Fibroblast of villous mesenchyme (primary cell): ENCODE measurements around the gene LRCH1. TPM values are rescaled to one million over a fixed set of nuclear protein-coding genes. Genes with fewer than 3 reads are reported as not detected.

Experiments
- DNase-seq: peaks from one replicate; pipeline ENCODE4 v3.0.0-alpha.2; 2010; ENCODE audit warnings: low read depth
- H3K4me3 ChIP-seq: 2 replicates; pipeline ENCODE4 v1.5.1; 2011; ENCODE audit warnings: low read depth, mild to moderate bottlenecking, low read length
- total RNA-seq: library from RNA; depleted of rRNA; stranded (reverse); fragments of >200 nt; gene quantifications from 2 replicates; pipeline ENCODE4 v1.2.3, GENCODE V29; 2012
- TF ChIP-seq, protein P1 (sequence below): IDR thresholded peaks from 2 replicates; pipeline ENCODE4 v1.5.1; 2012; ENCODE audit warnings: low read depth, mild to moderate bottlenecking, low read length; ENCODE audit not compliant: insufficient read depth

Gene LRCH1
- total RNA-seq, 1 donor = 9.1 TPM

DNA sequence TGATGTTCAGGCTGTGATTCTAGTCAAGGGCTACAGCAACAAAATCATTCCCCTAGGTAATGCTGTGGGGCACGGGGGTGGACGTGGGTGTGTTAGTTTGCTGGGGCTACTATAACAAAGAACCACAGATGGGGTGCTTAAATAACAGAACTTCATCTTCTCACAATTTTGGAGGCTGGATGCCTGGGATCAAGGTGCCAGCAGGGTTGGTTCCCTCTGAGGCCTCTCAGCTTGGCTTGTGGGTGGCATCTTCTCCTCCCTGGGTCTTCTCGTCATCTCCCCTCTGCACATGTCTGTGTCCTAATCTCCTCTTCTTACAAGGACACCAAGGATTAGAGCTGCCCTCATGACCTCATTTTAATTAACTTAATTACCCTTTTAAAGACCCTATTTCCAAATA, 129.0 kb downstream of the LRCH1 start:
- TF ChIP-seq, protein P1, sequence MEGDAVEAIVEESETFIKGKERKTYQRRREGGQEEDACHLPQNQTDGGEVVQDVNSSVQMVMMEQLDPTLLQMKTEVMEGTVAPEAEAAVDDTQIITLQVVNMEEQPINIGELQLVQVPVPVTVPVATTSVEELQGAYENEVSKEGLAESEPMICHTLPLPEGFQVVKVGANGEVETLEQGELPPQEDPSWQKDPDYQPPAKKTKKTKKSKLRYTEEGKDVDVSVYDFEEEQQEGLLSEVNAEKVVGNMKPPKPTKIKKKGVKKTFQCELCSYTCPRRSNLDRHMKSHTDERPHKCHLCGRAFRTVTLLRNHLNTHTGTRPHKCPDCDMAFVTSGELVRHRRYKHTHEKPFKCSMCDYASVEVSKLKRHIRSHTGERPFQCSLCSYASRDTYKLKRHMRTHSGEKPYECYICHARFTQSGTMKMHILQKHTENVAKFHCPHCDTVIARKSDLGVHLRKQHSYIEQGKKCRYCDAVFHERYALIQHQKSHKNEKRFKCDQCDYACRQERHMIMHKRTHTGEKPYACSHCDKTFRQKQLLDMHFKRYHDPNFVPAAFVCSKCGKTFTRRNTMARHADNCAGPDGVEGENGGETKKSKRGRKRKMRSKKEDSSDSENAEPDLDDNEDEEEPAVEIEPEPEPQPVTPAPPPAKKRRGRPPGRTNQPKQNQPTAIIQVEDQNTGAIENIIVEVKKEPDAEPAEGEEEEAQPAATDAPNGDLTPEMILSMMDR = no peak
- H3K4me3 ChIP-seq = no peak overlapping the region
- no peak for DNase-seq

DNA sequence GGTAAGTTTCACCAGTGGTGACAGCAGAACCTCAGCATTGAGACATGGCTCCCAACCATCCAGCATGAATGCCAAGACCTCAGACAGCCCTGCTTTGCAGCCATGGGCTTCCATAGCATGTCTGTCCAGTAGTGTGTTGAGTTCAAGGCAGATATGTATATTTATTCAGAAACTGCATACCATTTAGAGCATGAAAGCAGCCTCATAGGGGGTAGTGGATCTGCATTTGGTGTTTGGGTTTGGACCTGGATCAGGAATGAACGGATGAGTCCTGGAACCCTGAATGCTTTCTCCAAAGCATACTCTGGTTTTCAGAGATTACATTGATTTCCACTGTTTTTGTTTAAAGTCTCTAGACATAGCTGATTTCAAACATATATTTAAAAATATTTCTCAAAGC, 129.7 kb downstream of the LRCH1 start:
- no peak overlapping the region for H3K4me3 ChIP-seq
- DNase-seq = no peak
- TF ChIP-seq, protein P1 = no peak

DNA sequence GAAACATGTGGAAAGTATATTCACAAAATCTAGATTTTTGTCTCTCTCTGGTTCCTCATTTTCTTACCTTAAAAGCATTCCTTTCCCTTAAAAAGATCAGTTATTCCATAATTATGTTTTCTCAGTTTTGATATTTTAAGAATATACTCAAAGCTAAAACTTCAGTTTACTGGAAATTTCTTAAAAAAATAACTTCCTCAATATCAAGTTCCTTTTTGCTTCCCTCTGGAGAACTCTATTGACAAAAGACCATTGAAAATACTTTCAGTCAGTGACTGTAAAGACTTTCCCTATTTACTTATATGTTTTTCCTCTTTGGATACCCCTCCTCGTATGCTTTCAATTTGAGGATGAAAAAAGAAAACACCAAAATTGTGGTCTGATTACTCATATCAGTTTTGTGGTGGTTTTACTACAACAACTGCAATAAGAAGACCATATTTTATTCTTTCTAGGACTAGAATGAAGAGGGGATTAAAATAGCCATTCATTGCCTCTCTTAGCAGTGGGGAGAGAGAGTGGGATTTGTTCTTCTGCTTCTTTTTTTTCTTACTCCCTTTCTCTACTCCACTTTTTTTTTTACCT, 130.8 kb downstream of the LRCH1 start:
- peak; percentile 33 for DNase-seq
- TF ChIP-seq, protein P1 = no peak
- H3K4me3 ChIP-seq = no peak overlapping the region

DNA sequence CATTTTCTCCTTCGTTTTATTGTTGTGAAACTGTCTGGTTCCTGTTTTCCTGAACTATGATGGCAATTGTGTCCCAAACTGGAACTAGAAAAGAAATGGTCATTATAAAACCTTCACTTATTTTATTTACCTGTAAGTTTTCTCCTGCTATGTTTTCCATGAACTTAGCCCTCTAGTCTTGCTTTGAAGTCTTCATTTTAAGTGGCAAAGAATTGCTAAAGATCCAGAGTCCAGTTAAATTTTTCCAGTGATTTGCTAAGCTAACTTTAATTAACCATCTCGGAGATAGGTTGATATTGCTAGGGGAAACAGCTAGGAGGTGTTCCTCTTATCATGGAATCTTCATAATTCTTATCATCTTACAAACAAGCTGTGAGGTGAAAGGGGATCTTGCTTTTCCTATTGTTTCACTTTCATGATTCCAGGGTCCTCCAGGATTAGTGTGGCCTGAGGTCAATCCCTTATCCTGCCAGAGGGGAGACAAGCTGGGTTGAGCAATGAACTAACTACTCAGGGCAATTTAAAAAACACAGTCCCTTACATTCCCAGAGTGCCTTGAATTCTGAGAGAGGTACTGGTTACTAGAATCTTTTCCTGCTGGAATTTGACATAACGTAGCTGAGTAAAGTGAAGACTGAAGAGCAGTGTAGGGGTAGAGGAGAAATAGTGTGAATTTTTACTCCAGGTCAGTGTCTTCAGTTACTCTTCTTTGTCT, 131.5 kb downstream of the LRCH1 start:
- peak; percentile 54 for DNase-seq
- peak overlapping the region; percentile 20 for H3K4me3 ChIP-seq
- TF ChIP-seq, protein P1 = no peak

GRCh38 chr13:46685006-46685730, 132.2 kb downstream of the LRCH1 start:
- TF ChIP-seq, protein P1 = no peak
- no peak overlapping the region for H3K4me3 ChIP-seq
- DNase-seq = no peak

GRCh38 chr13:46686171-46686570, 133.2 kb downstream of the LRCH1 start:
- TF ChIP-seq, protein P1 = no peak
- no peak for DNase-seq
- H3K4me3 ChIP-seq = no peak overlapping the region
